ENCODE results near the gene PCDHGB6.
"Not testable (repeated sequence)": the region's sequence is repeated elsewhere in the genome, so short reads cannot be mapped to it uniquely, and the experiment has no call there.

The PCDHGB6 gene

DNA sequence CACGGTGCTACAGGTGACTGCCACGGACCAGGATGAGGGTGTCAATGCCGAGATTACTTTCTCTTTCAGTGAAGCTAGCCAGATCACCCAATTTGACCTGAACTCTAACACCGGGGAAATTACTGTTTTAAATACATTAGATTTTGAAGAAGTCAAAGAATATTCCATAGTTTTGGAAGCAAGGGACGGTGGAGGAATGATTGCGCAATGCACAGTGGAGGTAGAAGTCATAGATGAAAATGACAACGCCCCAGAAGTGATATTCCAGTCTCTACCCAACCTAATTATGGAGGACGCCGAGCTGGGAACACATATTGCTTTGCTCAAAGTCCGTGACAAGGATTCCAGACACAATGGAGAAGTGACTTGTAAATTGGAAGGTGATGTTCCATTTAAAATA, 19.2 kb upstream of the PCDHGB6 start:
- no peak for DNase-seq (ENCODE audit: low read depth, low spot score)

GRCh38 chr5:141389153-141390042, 18.4 kb upstream of the PCDHGB6 start:
- no peak for DNase-seq (ENCODE audit: low read depth, low spot score)

DNA sequence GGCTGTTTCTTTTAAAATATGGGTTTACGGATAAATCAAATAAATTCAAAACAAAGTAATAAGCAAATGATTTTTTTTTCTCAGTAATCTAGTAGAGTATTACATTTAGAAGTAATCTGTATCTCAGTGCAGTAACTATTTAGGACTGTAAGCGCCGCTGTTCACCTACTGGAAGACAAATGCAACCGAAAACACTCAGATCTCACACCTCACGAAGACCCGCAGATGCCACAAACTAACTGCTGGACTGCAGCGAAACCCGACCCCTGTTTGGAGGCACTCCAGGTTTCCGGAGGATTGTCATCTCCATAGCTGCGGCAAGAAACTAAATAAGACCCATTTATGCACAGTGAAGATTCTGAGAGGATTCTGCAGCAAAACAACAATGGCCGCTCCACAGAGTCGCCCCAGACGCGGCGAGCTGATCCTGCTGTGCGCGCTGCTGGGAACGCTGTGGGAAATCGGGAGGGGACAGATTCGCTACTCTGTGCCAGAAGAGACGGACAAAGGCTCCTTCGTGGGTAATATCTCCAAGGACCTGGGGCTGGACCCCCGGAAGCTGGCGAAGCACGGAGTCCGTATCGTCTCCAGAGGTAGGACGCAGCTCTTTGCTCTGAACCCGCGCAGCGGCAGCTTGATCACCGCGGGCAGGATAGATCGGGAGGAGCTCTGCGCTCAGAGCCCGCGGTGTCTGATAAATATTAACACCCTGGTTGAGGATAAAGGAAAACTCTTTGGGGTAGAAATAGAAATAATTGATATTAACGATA, 15.2 kb upstream of the PCDHGB6 start, which contains the start of gene PCDHGA8:
Gene PCDHGA8 (plus strand): TSS at position 205 of the 770 bp plus-strand sequence. CDS start 181 bp downstream, at position 386.
- no peak for DNase-seq (ENCODE audit: low read depth, low spot score)

- DNase-seq (ENCODE audit: low read depth, low spot score): no peak
These were observed 14.6 kb upstream of the PCDHGB6 start for GRCh38 chr5:141393267-141393666.

GRCh38 chr5:141394401-141395187, 13.2 kb upstream of the PCDHGB6 start:
- not testable (repeated sequence) for DNase-seq (ENCODE audit: low read depth, low spot score)

DNA sequence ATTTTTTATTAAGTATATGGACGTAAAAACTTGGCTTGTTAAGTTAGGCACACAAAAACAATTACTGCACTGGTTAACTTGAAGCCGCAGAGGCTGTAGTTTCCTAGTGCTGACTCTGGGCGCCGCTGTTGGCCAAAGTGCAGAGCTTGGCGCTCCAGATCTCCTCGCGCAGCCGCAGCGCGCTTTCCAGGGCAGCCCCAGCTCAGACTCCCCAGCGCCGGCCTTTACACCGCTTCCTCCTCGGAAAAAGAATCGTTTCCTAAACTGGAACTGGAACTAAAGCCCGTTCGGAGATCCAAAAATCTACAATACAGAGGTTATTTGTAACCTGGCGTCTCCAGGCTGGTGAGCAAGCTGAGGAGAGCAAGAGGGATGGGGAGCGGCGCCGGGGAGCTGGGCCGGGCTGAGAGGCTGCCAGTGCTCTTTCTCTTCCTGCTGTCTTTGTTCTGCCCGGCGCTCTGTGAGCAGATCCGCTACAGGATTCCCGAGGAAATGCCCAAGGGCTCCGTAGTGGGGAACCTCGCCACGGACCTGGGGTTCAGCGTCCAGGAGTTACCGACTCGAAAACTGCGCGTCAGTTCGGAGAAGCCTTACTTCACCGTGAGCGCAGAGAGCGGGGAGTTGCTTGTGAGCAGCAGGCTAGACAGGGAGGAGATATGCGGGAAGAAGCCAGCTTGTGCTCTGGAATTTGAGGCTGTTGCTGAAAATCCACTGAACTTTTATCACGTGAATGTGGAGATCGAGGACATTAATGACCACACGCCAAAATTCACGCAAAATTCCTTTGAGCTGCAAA, 9.9 kb upstream of the PCDHGB6 start, which contains the start of gene PCDHGB5:
Gene PCDHGB5 (plus strand): TSS at position 192 of the 796 bp plus-strand sequence. CDS start 181 bp downstream, at position 373.
- not testable (repeated sequence) for DNase-seq (ENCODE audit: low read depth, low spot score)

- DNase-seq (ENCODE audit: low read depth, low spot score): no peak
These were observed 9.2 kb upstream of the PCDHGB6 start for GRCh38 chr5:141398608-141399007.

GRCh38 chr5:141399555-141400258, 8.1 kb upstream of the PCDHGB6 start:
- DNase-seq (ENCODE audit: low read depth, low spot score): no peak

DNA sequence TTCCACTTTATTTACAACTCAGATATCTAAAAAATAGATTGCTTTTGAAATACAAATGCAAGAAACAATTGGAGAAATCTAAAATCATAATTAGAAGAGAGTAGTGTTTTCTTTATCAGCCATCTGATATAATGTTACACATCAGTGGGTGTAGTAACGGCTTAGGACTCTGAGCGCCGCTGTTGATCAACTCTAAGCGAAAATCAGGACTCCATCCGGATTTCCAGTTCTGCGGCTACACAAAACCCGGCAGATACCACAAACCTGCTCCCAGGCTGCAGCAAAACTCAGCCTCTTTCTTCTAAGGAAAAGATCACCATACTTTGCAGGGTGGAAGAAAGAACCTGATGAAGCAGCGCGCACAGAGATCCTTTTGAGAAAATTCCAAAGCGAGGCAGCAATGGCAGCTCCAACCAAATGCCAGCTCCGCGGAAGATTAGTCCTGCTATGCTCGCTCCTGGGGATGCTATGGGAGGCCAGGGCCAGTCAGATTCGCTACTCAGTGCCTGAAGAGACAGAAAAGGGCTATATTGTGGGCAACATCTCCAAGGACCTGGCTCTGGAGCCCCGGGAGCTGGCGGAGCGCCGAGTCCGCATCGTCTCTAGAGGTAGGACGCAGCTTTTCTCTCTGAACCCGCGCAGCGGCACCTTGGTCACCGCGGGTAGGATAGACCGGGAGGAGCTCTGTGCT, 5.1 kb upstream of the PCDHGB6 start, which contains the start of gene PCDHGA9:
Gene PCDHGA9 (plus strand): TSS at position 226 of the 691 bp plus-strand sequence. CDS start 175 bp downstream, at position 401.
- DNase-seq (ENCODE audit: low read depth, low spot score): no peak

- DNase-seq (ENCODE audit: low read depth, low spot score): no peak
These were observed 4.4 kb upstream of the PCDHGB6 start for GRCh38 chr5:141403387-141403786.

DNA sequence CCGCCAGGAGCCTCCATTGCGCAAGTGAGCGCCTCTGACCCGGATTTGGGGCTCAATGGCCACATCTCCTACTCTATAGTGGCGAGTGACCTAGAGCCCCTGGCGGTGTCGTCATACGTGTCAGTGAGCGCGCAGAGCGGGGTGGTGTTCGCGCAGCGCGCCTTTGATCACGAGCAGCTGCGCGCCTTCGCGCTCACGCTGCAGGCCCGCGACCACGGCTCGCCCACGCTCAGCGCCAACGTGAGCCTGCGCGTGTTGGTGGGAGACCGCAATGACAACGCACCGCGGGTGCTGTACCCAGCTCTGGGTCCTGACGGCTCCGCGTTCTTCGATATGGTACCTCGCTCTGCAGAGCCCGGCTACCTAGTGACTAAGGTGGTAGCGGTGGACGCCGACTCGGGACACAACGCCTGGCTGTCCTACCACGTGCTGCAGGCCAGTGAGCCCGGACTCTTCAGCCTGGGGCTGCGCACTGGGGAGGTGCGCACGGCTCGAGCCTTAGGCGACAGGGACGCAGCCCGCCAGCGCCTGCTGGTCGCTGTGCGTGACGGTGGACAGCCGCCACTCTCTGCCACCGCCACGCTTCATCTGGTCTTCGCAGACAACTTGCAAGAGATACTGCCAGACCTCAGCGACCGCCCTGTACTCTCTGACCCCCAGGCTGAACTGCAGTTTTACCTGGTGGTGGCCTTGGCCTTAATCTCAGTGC, 1.9 kb downstream of the PCDHGB6 start:
- DNase-seq (ENCODE audit: low read depth, low spot score): no peak

- DNase-seq (ENCODE audit: low read depth, low spot score): no peak
These were observed 3.8 kb downstream of the PCDHGB6 start for GRCh38 chr5:141411575-141411974.

DNA sequence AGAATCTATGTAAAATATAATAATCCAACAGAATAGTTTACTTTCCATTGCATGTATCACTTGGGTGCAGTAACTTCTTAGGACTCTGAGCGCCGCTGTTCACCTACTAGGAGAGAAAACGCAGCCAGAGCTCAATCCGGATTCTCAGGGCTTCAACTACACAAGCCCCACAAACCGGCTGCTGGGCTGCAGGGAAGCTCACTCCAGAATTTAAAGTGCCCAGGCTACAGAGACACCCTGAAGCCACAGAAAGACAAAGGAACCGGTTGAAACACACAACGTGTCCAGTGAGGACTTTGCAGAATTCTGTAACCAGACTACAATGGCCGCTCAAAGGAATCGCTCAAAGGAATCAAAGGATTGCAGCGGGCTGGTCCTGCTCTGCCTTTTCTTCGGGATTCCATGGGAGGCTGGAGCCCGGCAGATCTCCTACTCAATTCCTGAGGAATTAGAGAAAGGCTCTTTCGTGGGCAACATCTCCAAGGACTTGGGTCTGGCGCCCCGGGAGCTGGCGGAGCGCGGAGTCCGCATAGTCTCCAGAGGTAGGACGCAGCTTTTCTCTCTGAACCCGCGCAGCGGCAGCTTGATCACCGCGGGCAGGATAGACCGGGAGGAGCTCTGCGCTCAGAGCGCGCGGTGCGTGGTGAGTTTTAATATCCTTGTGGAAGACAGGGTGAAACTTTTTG, 5.2 kb downstream of the PCDHGB6 start, which contains the start of gene PCDHGA10:
Gene PCDHGA10 (plus strand): TSS at position 134 of the 686 bp plus-strand sequence. CDS start 189 bp downstream, at position 323.
- peak; percentile 41 for DNase-seq (ENCODE audit: low read depth, low spot score)

GRCh38 chr5:141413540-141414069, 5.8 kb downstream of the PCDHGB6 start:
- DNase-seq (ENCODE audit: low read depth, low spot score): no peak

GRCh38 chr5:141414548-141415274, 6.9 kb downstream of the PCDHGB6 start:
- not testable (repeated sequence) for DNase-seq (ENCODE audit: low read depth, low spot score)

DNA sequence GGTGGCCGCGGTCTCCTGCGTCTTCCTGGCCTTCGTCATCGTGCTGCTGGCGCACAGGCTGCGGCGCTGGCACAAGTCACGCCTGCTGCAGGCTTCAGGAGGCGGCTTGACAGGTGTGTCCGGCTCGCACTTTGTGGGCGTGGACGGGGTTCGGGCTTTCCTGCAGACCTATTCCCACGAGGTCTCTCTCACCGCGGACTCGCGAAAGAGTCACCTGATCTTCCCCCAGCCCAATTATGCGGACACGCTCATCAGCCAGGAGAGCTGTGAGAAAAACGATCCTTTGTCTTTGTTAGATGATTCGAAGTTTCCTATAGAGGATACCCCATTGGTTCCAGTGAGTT, 7.4 kb downstream of the PCDHGB6 start:
- DNase-seq (ENCODE audit: low read depth, low spot score): not testable (repeated sequence)
